Naive B cell (primary cell): ENCODE results near the gene POMGNT2. TPM values are rescaled to one million over a fixed set of nuclear protein-coding genes. Genes with fewer than 3 reads are reported as not detected.
A peak's percentile ranks its signal among the peaks of the same experiment; 100 is the strongest.
"Not testable (repeated sequence)": the region's sequence is repeated elsewhere in the genome, so short reads cannot be mapped to it uniquely, and the experiment has no call there.

Source experiments
- ATAC-seq, 2 donors: fragments of 150-1000 bp; cut with Tn5 transposase; 2 replicates each; pipeline ENCODE4 v1.10.0; 2021; ENCODE audit warnings: low read depth in 2 of 2, mild to moderate bottlenecking in 2 of 2, moderate library complexity in 2 of 2
- DNase-seq: peaks from one replicate; pipeline ENCODE4 v3.0.0; 2022
- H3K27ac Mint-ChIP-seq, 6 donors: one replicate each; pipeline ENCODE4 v1.8.0; 2020 to 2022; ENCODE audit warnings: mild to moderate bottlenecking in 6 of 6, mixed read lengths in 6 of 6, moderate library complexity in 5 of 6, inconsistent platforms in 2 of 6
- H3K27me3 Mint-ChIP-seq, 3 donors: one replicate each; pipeline ENCODE4 v1.8.0; 2021 to 2022; ENCODE audit warnings: mixed read lengths in 3 of 3, mild to moderate bottlenecking in 1 of 3
- H3K36me3 Mint-ChIP-seq, 2 donors: one replicate each; pipeline ENCODE4 v1.8.0; 2020 to 2022; ENCODE audit warnings: mixed read lengths in 2 of 2, inconsistent platforms in 1 of 2, mild to moderate bottlenecking in 1 of 2
- H3K4me1 Mint-ChIP-seq, 3 donors: one replicate each; pipeline ENCODE4 v1.8.0; 2020 to 2022; ENCODE audit warnings: mixed read lengths in 3 of 3, inconsistent platforms in 1 of 3, mild to moderate bottlenecking in 1 of 3, moderate library complexity in 1 of 3
- H3K4me3 Mint-ChIP-seq, 8 donors: one replicate each; pipeline ENCODE4 v1.8.0; 2020 to 2022; ENCODE audit warnings: mild to moderate bottlenecking in 8 of 8, mixed read lengths in 8 of 8, moderate library complexity in 8 of 8, inconsistent platforms in 2 of 8
- H3K9me3 Mint-ChIP-seq, 7 donors: one replicate each; pipeline ENCODE4 v1.8.0; 2020 to 2022; ENCODE audit warnings: mixed read lengths in 7 of 7, mild to moderate bottlenecking in 5 of 7, inconsistent platforms in 2 of 7, moderate library complexity in 1 of 7
- polyA plus RNA-seq, 6 donors: library from polyadenylated mRNA; unstranded; fragments of 300-500 nt; fragmentation: Illumina TruSeq; gene quantifications; one replicate each; pipeline ENCODE4 v1.2.3, GENCODE V29; 2021; ENCODE audit warnings: low read depth in 6 of 6

The POMGNT2 gene
- polyA plus RNA-seq, 6 donors from 2014 or later, result 2.9 to 7.4 (median 6.1) TPM; not detected in 1

DNA sequence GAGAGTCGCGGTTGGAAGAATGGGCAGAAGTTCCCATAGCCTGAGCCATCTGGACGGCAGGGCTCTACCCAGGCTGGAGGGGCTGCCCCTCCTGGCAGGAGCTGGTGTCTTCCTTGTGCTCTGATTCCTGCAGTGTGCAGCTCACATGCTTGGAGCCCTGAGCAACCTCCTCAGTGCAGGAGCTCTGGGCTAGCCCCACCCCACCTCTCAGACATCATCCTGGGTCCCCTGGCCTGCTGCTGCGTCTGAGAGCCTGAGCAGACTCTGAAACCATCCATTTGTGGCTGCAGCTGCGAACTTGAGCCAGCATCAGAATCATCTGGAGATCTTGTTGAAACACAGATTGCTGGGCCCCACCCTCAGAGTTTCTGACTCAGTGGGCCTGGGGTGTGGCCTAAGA is 42.8 kb downstream of the POMGNT2 start:
- Mint-ChIP-seq H3K27me3 (peaks cover 0 to 8% (median 3%) of the 10 kb centered on the region in 3 donors), H3K4me1 (no peaks in the 10 kb centered on the region), H3K36me3 (no peaks in the 10 kb centered on the region), H3K27ac (peak overlapping the region in 1 of 6 donors; percentile 24), H3K9me3 (peaks cover 0 to 5% (median 0%) of the 10 kb centered on the region in 7 donors), H3K4me3 (no peak overlapping the region)
- DNase-seq, result no peak
- ATAC-seq, result no peak

DNA sequence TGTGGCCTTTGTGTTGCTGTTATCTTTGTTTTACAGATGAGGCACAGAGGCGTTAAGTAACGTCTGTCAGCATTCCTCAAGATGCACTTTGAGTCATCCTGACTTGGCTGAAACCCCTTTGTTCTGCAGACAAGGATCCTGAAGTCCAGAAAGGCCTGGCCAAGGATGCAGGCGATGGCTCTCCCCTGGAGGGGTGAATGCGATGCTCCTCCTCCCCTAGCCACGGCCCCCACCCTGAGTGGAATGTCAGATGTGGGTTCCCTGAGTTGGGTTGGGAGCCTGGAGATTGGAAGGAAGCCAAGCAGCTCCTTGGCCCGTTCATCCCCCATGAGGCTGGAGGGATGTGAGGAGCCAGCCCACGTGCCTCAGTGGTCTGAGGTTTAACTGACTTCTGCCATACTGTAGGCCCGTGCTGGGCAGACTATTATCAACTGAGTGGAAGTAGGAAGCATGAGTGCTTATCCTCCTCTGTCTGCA is 43.3 kb downstream of the POMGNT2 start:
- DNase-seq, result no peak
- Mint-ChIP-seq H3K36me3 (no peaks in the 10 kb centered on the region), H3K9me3 (peaks cover 0 to 5% (median 0%) of the 10 kb centered on the region in 7 donors), H3K27me3 (peaks cover 0 to 8% (median 3%) of the 10 kb centered on the region in 3 donors), H3K4me3 (no peak overlapping the region), H3K4me1 (no peaks in the 10 kb centered on the region), H3K27ac (peak overlapping the region in 1 of 6 donors; percentile 24)
- ATAC-seq, result no peak

DNA sequence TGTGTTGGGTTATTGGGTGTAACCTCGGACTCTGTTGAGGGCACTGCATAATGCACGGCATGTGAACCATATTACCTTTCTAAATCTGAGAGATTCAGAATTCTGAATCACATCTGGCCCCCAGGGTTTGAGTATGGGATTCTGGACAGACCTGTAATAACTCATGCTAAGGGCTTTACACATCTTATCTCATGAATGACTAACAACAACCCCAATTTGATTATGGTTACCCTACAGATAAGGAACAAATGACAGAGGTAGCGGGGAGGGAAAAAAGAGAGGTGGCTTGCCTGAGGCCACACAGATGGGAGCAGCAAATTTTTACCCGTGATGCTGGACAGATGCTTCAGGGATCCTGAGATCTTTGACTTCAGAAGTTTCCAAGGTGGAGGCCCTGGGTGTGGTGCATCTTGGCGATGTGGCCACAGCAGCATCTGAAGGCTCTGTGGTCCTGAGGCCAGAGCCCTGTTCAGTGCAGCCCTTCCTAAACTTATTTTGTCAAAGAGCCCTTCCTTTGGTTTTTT is 43.8 kb downstream of the POMGNT2 start:
- no peak overlapping the region for H3K4me3 Mint-ChIP-seq
- H3K36me3 Mint-ChIP-seq, result no peaks in the 10 kb centered on the region
- no peak for ATAC-seq

DNA sequence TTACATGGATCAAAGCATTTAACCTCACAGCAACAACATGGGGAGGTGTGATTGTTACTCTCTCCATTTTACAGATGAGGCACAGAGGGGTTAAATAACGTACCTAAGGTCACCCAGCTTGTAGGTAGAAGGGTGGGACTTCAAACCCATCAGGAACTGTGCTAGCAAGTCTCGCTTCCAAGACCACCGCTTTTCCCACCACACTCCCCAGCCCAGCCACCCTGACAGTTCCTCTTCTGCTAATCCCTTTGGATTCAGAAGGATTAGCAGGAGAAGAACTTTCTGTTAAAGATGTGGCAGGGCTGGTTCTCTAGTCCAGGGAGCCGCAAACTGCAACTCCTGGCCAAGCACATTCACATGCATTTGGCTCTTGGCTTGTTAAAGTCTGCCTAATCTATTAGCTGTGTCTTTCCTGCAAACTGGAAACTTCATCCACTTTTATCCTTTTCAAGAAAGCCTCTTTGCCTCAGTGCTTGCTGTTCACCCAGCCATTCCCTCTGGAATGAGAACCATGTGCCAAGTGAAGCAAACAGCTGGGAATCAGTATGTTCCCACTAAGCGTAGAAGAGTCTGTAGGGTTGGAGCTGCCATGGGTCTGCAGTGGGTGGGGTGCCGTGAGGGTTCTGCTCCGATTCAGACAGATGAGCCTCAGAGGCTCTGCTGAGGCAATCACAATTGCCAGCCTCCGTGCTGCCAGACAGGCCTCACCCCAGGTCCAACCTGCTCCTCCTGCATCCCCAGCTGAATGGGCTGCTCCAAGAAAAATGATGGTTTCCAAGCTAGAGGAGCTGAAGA is 44.6 kb downstream of the POMGNT2 start:
- H3K4me1 Mint-ChIP-seq, result no peaks in the 10 kb centered on the region
- no peak overlapping the region for H3K27ac Mint-ChIP-seq
- DNase-seq (no peak), ATAC-seq (no peak)
- H3K36me3 Mint-ChIP-seq, result no peaks in the 10 kb centered on the region
- H3K9me3 Mint-ChIP-seq, result peaks cover 0 to 5% (median 0%) of the 10 kb centered on the region in 7 donors
- peaks cover 0 to 8% (median 3%) of the 10 kb centered on the region in 3 donors for H3K27me3 Mint-ChIP-seq
- no peak overlapping the region for H3K4me3 Mint-ChIP-seq

More for the DNA sequence above, 43.8 kb downstream of the POMGNT2 start:
- peaks cover 0 to 8% (median 3%) of the 10 kb centered on the region in 3 donors for H3K27me3 Mint-ChIP-seq
- H3K9me3 Mint-ChIP-seq, result peaks cover 0 to 5% (median 0%) of the 10 kb centered on the region in 7 donors
- no peak for DNase-seq
- H3K27ac Mint-ChIP-seq, result no peak overlapping the region
- no peaks in the 10 kb centered on the region for H3K4me1 Mint-ChIP-seq

DNA sequence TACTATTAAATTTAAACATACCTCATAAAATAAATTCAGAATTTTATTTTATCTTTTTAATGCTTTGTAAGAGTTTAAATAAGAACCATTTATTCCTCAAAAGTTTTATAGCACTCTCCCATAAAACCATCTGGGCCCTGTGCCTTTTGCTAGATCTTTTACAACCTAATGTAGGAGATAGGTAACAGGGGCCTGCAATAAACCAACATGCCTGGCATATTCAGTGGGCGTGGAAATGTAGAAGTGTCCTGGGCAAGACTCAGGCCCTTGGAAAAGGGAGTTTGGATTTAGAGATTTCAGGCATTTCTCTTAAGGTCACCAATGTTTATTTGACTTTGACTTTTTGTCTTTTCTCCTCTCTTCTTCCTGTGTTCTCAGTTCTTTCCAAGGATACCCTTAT is 46.4 kb downstream of the POMGNT2 start:
- no peaks in the 10 kb centered on the region for H3K4me1 Mint-ChIP-seq
- no peaks in the 10 kb centered on the region for H3K36me3 Mint-ChIP-seq
- peaks cover 0 to 2% (median 0%) of the 10 kb centered on the region in 7 donors for H3K9me3 Mint-ChIP-seq
- H3K27ac Mint-ChIP-seq, result no peak overlapping the region
- no peak for DNase-seq
- no peak for ATAC-seq
- H3K27me3 Mint-ChIP-seq, result peaks cover 0 to 8% (median 4%) of the 10 kb centered on the region in 3 donors
- H3K4me3 Mint-ChIP-seq, result no peak overlapping the region

DNA sequence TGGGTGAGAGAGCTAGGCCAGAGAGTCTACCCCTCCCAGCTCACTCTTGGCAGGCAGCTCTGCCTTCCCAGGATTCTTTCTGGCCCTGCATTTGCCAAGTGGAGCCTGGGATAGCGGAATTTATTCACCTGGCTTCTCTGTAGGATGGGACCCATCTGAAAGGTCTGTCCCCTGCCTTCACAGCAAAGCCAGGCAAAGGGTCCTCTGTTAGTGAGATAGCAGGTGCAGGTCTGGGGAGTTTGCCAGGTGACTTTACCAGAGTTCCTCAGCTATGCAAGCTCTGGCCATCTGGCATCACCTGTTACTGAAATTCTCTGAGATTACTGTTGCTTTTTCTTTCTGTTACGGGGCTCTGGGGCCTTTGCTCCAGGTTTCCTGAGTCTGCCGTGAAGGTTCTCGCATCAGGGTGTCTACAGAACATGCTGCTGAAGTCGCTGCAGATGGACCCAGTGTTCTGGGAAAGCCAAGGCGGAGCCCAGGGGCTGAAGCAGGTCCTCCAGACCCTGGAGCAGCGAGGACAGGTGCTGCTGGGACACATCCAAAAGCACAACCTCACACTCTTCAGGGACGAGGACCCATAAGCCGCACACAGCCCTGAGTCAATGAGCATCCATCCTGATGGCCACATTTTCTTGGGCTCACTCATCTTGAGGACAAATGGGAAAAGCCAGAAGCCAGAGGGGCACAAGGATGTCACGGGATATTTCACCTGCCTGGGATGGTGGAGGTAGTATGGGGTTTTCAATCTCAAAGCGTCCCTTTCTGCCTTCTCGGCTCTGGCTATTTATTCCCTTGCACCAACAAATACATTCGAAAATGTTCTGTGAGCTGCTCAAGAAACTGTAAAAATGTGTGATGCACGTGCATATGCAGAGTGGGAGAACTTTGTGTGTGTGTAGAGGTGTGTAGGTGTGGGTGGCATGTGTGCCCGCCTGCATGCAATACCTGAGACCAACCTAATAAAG is 49.8 kb downstream of the POMGNT2 start:
- H3K27ac Mint-ChIP-seq, result no peak overlapping the region
- no peak for DNase-seq
- peaks cover 6 to 20% (median 12%) of the 10 kb centered on the region in 7 donors for H3K9me3 Mint-ChIP-seq

DNA sequence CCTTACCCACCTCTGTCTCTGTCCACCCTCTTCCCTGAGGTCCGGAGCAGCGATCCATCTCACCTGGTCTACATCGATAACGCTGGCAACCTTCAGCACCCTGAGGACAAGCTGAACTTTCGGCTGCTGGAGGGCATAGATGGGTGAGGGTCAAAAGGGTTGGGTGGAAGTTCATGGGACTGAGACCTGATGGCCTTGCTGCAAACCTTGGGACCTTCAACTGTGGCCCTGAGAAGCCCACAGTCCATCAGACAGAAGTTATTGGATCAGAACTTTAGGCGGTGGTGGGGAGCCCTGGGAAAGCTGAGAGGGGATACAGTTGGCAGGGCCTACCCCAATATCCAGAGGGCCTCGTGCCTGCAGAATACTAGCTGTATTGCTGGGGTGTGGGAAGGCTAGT is 50.5 kb downstream of the POMGNT2 start:
- H3K27me3 Mint-ChIP-seq, result peaks cover 13 to 17% (median 16%) of the 10 kb centered on the region in 3 donors
- H3K9me3 Mint-ChIP-seq, result peaks cover 10 to 26% (median 18%) of the 10 kb centered on the region in 7 donors
- H3K4me3 Mint-ChIP-seq, result no peak overlapping the region
- no peak for DNase-seq
- ATAC-seq, result no peak
- no peaks in the 10 kb centered on the region for H3K4me1 Mint-ChIP-seq
- H3K27ac Mint-ChIP-seq, result no peak overlapping the region
- peaks cover 13 to 15% of the 10 kb centered on the region in 2 donors for H3K36me3 Mint-ChIP-seq

More for the DNA sequence above, 49.8 kb downstream of the POMGNT2 start:
- no peaks in the 10 kb centered on the region for H3K4me1 Mint-ChIP-seq
- H3K4me3 Mint-ChIP-seq, result peak overlapping the region in 1 of 8 donors; percentile 47
- peaks cover 10 to 13% of the 10 kb centered on the region in 2 donors for H3K36me3 Mint-ChIP-seq
- peaks cover 13 to 17% (median 16%) of the 10 kb centered on the region in 3 donors for H3K27me3 Mint-ChIP-seq
- ATAC-seq, result no peak

DNA sequence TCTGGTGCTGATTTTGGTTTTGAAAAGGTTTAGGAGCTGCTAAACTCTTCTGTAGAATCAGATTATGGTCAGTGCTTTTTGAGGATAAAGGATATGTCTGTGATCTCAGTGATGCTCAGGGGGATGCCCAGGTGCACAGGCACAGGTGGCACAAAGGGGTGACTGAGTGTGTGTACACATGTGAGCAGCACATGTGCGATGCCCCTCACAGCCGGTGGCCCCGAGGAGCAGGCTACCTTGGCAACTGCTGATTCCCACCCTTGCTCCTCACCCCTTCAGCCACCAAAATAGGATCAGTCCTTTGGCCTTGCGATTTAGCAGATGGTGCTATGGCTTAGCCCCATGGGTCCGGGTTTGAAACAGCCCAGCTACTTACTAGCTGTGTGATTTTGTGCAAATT is 51.1 kb downstream of the POMGNT2 start:
- Mint-ChIP-seq H3K4me1 (no peaks in the 10 kb centered on the region), H3K36me3 (peaks cover 13 to 18% of the 10 kb centered on the region in 2 donors), H3K27me3 (peaks cover 13 to 17% (median 16%) of the 10 kb centered on the region in 3 donors), H3K4me3 (no peak overlapping the region), H3K9me3 (peaks cover 11 to 33% (median 24%) of the 10 kb centered on the region in 7 donors), H3K27ac (no peak overlapping the region)
- DNase-seq (no peak), ATAC-seq (no peak)

DNA sequence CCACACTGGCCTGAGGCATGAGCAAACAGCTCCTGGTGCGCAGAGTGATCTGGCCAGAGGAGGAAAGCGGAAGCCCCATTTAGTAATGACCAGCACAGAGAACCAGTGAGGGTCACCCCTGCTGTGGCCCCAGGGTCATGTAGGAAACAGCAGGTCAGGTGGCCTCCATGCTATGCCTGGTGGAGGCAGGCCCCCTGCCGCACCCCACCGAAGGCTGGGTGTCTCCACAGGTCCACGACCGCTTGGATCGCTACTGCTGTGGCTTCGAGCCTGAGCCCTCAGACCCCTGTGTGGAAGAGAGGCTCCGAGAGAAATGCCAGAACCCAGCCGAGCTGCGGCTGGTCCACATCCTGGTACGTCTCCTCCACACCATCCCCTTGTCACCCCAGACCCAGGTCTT is 52.6 kb downstream of the POMGNT2 start:
- Mint-ChIP-seq H3K4me1 (no peaks in the 10 kb centered on the region), H3K9me3 (peaks cover 17 to 48% (median 34%) of the 10 kb centered on the region in 7 donors), H3K36me3 (peaks cover 13 to 18% of the 10 kb centered on the region in 2 donors), H3K4me3 (no peak overlapping the region), H3K27ac (no peak overlapping the region), H3K27me3 (peaks cover 13 to 20% (median 17%) of the 10 kb centered on the region in 3 donors)
- ATAC-seq (no peak), DNase-seq (no peak)

DNA sequence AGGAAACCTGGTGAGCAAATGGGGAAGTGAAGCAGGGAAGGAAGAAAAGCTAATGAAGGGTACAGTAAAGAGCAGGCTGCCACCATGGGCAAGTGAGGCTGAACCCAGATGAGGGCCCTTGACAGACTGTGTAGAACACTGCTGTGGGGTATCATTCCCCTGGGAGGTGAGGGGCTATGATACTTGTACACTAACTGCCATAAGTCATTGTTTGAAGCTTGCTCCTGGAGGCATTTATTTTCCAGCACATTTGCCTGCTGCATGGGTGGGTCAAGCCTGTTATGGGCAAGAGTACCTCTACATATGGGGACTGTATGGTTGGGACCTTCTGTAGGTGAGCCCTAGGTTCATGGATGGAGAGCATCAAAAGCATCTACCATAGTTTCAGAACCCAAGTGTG is 57.4 kb downstream of the POMGNT2 start:
- DNase-seq (no peak), ATAC-seq (no peak)
- Mint-ChIP-seq H3K4me3 (no peak overlapping the region), H3K36me3 (peaks cover 23 to 48% of the 10 kb centered on the region in 2 donors), H3K4me1 (no peaks in the 10 kb centered on the region), H3K9me3 (peaks cover 41 to 96% (median 67%) of the 10 kb centered on the region in 7 donors), H3K27ac (no peak overlapping the region), H3K27me3 (peaks cover 12 to 25% (median 16%) of the 10 kb centered on the region in 3 donors)

DNA sequence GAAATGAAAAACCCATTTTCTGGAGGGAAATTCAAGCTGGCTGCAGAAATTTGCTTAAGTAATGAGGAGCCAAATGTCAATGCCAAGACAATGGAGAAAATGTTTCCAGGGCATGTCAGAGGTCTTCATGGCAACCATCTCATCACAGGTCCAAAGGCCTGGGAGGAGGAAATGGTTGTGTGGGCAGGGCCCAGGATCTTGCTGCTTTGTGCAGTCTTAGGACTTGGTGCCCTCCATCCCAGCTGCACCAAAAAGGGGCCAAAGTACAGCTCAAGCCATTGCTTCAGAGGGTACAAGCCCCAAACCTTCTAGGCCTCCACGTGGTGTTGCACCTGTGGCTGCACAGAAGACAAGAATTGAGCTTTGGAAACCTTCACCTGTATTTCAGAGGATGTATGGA is 59.3 kb downstream of the POMGNT2 start:
- DNase-seq (no peak), ATAC-seq (no peak)
- peaks cover 0 to 12% (median 7%) of the 10 kb centered on the region in 3 donors for H3K27me3 Mint-ChIP-seq
- H3K4me3 Mint-ChIP-seq, result no peak overlapping the region
- H3K9me3 Mint-ChIP-seq, result peaks cover 34 to 91% (median 60%) of the 10 kb centered on the region in 7 donors
- H3K27ac Mint-ChIP-seq, result no peak overlapping the region
- no peaks in the 10 kb centered on the region for H3K4me1 Mint-ChIP-seq
- H3K36me3 Mint-ChIP-seq, result peaks cover 12 to 38% of the 10 kb centered on the region in 2 donors

DNA sequence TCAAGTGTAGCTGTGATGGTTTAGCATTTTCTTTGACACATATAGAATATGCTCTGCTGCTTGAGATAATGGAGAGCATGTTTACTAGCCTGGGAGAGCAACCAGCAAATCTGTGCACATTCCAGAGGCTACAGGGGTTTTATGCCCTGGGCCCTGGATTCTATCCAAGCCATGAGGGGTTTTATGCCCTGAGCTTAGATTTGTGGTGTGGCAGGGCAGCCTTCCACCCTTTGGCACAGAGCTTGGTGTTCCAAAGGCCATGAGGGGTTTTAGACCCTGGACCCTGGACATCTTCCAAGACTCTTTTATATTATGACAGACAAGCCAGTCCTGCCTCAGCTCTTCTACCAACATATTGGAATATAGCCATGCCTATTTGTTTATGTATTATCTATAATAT is 60.8 kb downstream of the POMGNT2 start:
- H3K4me1 Mint-ChIP-seq, H3K27ac Mint-ChIP-seq, H3K4me3 Mint-ChIP-seq, DNase-seq, ATAC-seq: not testable (repeated sequence)
- Mint-ChIP-seq H3K36me3 (peaks cover 14 to 30% of the 10 kb centered on the region in 2 donors), H3K27me3 (peaks cover 0 to 12% (median 7%) of the 10 kb centered on the region in 3 donors), H3K9me3 (peaks cover 27 to 79% (median 49%) of the 10 kb centered on the region in 7 donors)

DNA sequence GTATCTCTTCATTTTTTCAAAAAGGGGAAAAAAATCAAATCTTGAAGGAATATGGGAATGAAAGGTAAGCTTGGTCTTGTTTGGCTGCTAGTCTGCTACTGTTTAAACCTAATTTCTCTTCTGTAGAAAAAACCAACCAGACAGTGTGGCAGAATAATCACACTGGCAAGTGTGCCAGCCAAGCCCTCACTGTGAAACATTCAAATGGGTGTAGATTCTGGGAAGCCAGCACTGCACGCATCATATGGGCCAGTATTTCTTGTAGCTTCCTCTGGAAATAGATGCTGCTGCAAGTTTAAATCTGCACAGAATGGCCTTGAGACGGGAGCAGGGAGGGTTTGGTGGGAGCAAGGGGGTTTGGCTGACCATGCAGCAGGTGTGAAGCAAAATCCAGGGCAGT is 62.1 kb downstream of the POMGNT2 start:
- Mint-ChIP-seq H3K27ac (no peak overlapping the region), H3K4me3 (no peak overlapping the region), H3K9me3 (peaks cover 22 to 66% (median 39%) of the 10 kb centered on the region in 7 donors), H3K4me1 (no peaks in the 10 kb centered on the region), H3K36me3 (peaks cover 14 to 30% of the 10 kb centered on the region in 2 donors), H3K27me3 (peaks cover 0 to 12% (median 6%) of the 10 kb centered on the region in 3 donors)
- ATAC-seq (no peak), DNase-seq (no peak)
